H1 (cell line): ENCODE measurements around the gene PDXP. TPM values are rescaled to one million over a fixed set of nuclear protein-coding genes. Genes with fewer than 3 reads are reported as not detected.
A peak's percentile ranks its signal among the peaks of the same experiment; 100 is the strongest.

Experiments used
- CTCF ChIA-PET: fragments of 300-600 bp; sonication (Branson Sonifier 250); formaldehyde crosslinking; loops from one replicate; lab custom pipeline; 2021; ENCODE audit not compliant: partially characterized antibody; lab: Charles Lee
- POLR2A ChIA-PET: fragments of 300-600 bp; sonication (Branson Sonifier 250); formaldehyde crosslinking; loops from one replicate; lab custom pipeline; 2021; ENCODE audit warnings: inconsistent platforms; ENCODE audit not compliant: partially characterized antibody; lab: Charles Lee
- DNase-seq, 2 experiments: peaks; one replicate each; pipeline versions ENCODE4 v3.0.0 to v3.0.0-alpha.2; 2010 to 2022; ENCODE audit warnings: low spot score in 2 of 2, low read depth in 1 of 2, mixed read lengths in 1 of 2
- FAIRE-seq: peaks from 2 replicates; lab custom pipeline; 2011; peaks lifted over from hg19 to GRCh38; lab: Jason Lieb, UNC
- H2AFZ ChIP-seq: 2 replicates; pipeline ENCODE4 v1.8.1; 2012; ENCODE audit warnings: low read length, inconsistent platforms
- H2AK5ac ChIP-seq: 2 replicates; pipeline ENCODE4 v1.6.1; 2013; ENCODE audit warnings: low read depth, low read length
- H2BK120ac ChIP-seq: replicated peaks from 2 replicates; pipeline ENCODE3; 2013; ENCODE audit warnings: low read depth, low read length, inconsistent platforms
- H2BK12ac ChIP-seq: 2 replicates; pipeline ENCODE4 v1.6.1; 2013; ENCODE audit warnings: low read depth, low read length
- H2BK15ac ChIP-seq: 2 replicates; pipeline ENCODE4 v1.6.1; 2013; ENCODE audit warnings: low read length
- H2BK20ac ChIP-seq: 2 replicates; pipeline ENCODE4 v1.6.1; 2013; ENCODE audit warnings: low read length
- H2BK5ac ChIP-seq: 2 replicates; pipeline ENCODE4 v1.6.1; 2013; ENCODE audit warnings: low read depth, low read length
- H3K14ac ChIP-seq: 2 replicates; pipeline ENCODE4 v1.6.1; 2013; ENCODE audit warnings: inconsistent platforms; ENCODE audit not compliant: insufficient read length
- H3K18ac ChIP-seq: 2 replicates; pipeline ENCODE4 v1.6.1; 2013; ENCODE audit warnings: low read length; ENCODE audit errors: extremely low read depth
- H3K23ac ChIP-seq: 2 replicates; pipeline ENCODE4 v1.6.1; 2013; ENCODE audit warnings: inconsistent platforms; ENCODE audit not compliant: insufficient read length
- H3K23me2 ChIP-seq: 2 replicates; pipeline ENCODE4 v1.6.1; 2013; ENCODE audit warnings: low read depth, low read length
- H3K27ac ChIP-seq: 2 replicates; pipeline ENCODE4 v1.6.1; 2011; ENCODE audit warnings: low read depth, low read length, inconsistent platforms
- H3K27me3 ChIP-seq, 4 experiments: replicated peaks in 1 of 4; 1 replicate in 1 of 4; 2 replicates in 3 of 4; pipeline versions ENCODE4 v1.6.1 to v1.8.1; 2011 to 2013; ENCODE audit warnings: low read length in 3 of 4, mild to moderate bottlenecking in 3 of 4, inconsistent platforms in 2 of 4, mixed read lengths in 2 of 4, moderate library complexity in 1 of 4; ENCODE audit not compliant: control insufficient read depth in 3 of 4, insufficient read depth in 3 of 4; ENCODE audit errors: extremely low read depth in 1 of 4
- H3K36me3 ChIP-seq, 4 experiments: 2 replicates each; pipeline versions ENCODE4 v1.6.1 to v1.8.1; 2011 to 2013; ENCODE audit warnings: mild to moderate bottlenecking in 4 of 4, low read length in 3 of 4, moderate library complexity in 2 of 4, control low read depth in 1 of 4, inconsistent platforms in 1 of 4; ENCODE audit not compliant: insufficient read depth in 4 of 4, control insufficient read depth in 2 of 4
- H3K4ac ChIP-seq: replicated peaks from 2 replicates; pipeline ENCODE3; 2013; ENCODE audit warnings: low read length, low read depth, mixed read lengths, inconsistent platforms; ENCODE audit not compliant: insufficient read length
- H3K4me1 ChIP-seq, 4 experiments: replicated peaks in 1 of 4; 1 replicate in 1 of 4; 2 replicates in 3 of 4; pipeline versions ENCODE4 v1.6.1 to v1.8.1; 2011 to 2013; ENCODE audit warnings: low read length in 3 of 4, inconsistent platforms in 2 of 4, mixed read lengths in 1 of 4; ENCODE audit not compliant: insufficient read depth in 4 of 4, control insufficient read depth in 3 of 4
- H3K4me2 ChIP-seq, 2 experiments: 2 replicates each; pipeline versions ENCODE4 v1.6.1 to v1.8.1; 2011 to 2013; ENCODE audit warnings: low read depth in 2 of 2, low read length in 2 of 2, control low read depth in 1 of 2, inconsistent platforms in 1 of 2, mild to moderate bottlenecking in 1 of 2; ENCODE audit not compliant: insufficient read depth in 1 of 2
- H3K4me3 ChIP-seq, 4 experiments: fragments of 200-600, 300-600 bp in 1 of 4; sonication (generic), shearing (Covaris generic), sonication (Bioruptor Twin) in 1 of 4; 2 replicates each; pipeline versions ENCODE4 v1.5.1 to v1.8.1; 2011 to 2016; ENCODE audit warnings: low read length in 4 of 4, low read depth in 3 of 4, control low read depth in 2 of 4, inconsistent platforms in 2 of 4, mild to moderate bottlenecking in 2 of 4, mixed read lengths in 1 of 4, moderate library complexity in 1 of 4; ENCODE audit not compliant: insufficient read depth in 2 of 4; ENCODE audit errors: extremely low read depth in 1 of 4
- H3K56ac ChIP-seq: replicated peaks from 2 replicates; pipeline ENCODE3; 2013; ENCODE audit warnings: low read depth, mild to moderate bottlenecking, mixed read lengths, low read length, inconsistent platforms; ENCODE audit not compliant: insufficient read length
- H3K79me1 ChIP-seq: 2 replicates; pipeline ENCODE4 v1.6.1; 2013; ENCODE audit warnings: low read depth, low read length, control low read depth
- H3K79me2 ChIP-seq, 2 experiments: 2 replicates each; pipeline versions ENCODE4 v1.6.1 to v1.8.1; 2012 to 2013; ENCODE audit warnings: low read length in 2 of 2, mild to moderate bottlenecking in 2 of 2, inconsistent platforms in 1 of 2; ENCODE audit not compliant: insufficient read depth in 2 of 2, control insufficient read depth in 1 of 2
- H3K9ac ChIP-seq, 4 experiments: replicated peaks in 1 of 4; 1 replicate in 1 of 4; 2 replicates in 3 of 4; pipeline versions ENCODE4 v1.6.1 to v1.8.1; 2011 to 2013; ENCODE audit warnings: low read depth in 3 of 4, low read length in 3 of 4, control low read depth in 2 of 4, mild to moderate bottlenecking in 2 of 4, moderate library complexity in 2 of 4, inconsistent platforms in 1 of 4; ENCODE audit errors: extremely low read depth in 1 of 4
- H3K9me3 ChIP-seq, 2 experiments: 2 replicates each; pipeline versions ENCODE4 v1.6.1 to v1.8.1; 2012 to 2013; ENCODE audit warnings: mild to moderate bottlenecking in 2 of 2, moderate library complexity in 2 of 2, control low read depth in 1 of 2, inconsistent platforms in 1 of 2, low read depth in 1 of 2, low read length in 1 of 2, mixed read lengths in 1 of 2; ENCODE audit not compliant: insufficient read depth in 2 of 2
- H4K20me1 ChIP-seq, 2 experiments: replicated peaks in 1 of 2; 2 replicates each; pipeline versions ENCODE3 to v1.8.1; 2011 to 2013; ENCODE audit warnings: inconsistent platforms in 2 of 2, low read length in 2 of 2, mild to moderate bottlenecking in 1 of 2; ENCODE audit not compliant: insufficient read depth in 2 of 2, control insufficient read depth in 1 of 2
- H4K5ac ChIP-seq: 2 replicates; pipeline ENCODE4 v1.6.1; 2013; ENCODE audit warnings: low read length, low read depth, mixed read lengths, inconsistent platforms; ENCODE audit not compliant: insufficient read length
- H4K8ac ChIP-seq: 2 replicates; pipeline ENCODE4 v1.8.0; 2013; ENCODE audit warnings: mild to moderate bottlenecking, moderate library complexity, low read length, inconsistent platforms; ENCODE audit not compliant: insufficient read depth; ENCODE audit errors: extremely low read depth
- H4K91ac ChIP-seq: replicated peaks from 2 replicates; pipeline ENCODE3; 2013; ENCODE audit warnings: low read length, mixed read lengths, inconsistent platforms; ENCODE audit not compliant: insufficient read length
- CREB1 ChIP-seq: IDR thresholded peaks from 2 replicates; pipeline ENCODE4 v1.6.1; 2012; ENCODE audit warnings: inconsistent platforms
- TBP ChIP-seq: IDR thresholded peaks from 2 replicates; pipeline ENCODE4 v1.6.1; 2011; ENCODE audit warnings: low read depth, low read length, improper control_type of control experiment
- YY1 ChIP-seq: IDR thresholded peaks from 2 replicates; pipeline ENCODE4 v1.6.1; 2011; ENCODE audit warnings: low read depth, mild to moderate bottlenecking, low read length
- ZNF274 ChIP-seq: IDR thresholded peaks from 2 replicates; pipeline ENCODE4 v1.7.0; 2012; ENCODE audit warnings: low read length, borderline replicate concordance; ENCODE audit errors: extremely low read depth
- WGBS, 2 experiments: shearing (Covaris generic) in 1 of 2; methylation state at CpG; one replicate each; pipeline versions ENCODE4 v1.1.6 to v1.1.7; 2013 to 2015; ENCODE audit warnings: low lambda C conversion rate in 2 of 2, mixed read lengths in 2 of 2, inconsistent platforms in 1 of 2, low coverage in 1 of 2, missing lambda C conversion rate in 1 of 2; ENCODE audit not compliant: insufficient replicate concordance in 2 of 2, insufficient coverage in 1 of 2, insufficient read length in 1 of 2; ENCODE audit errors: extremely low coverage in 1 of 2, missing lambda C conversion rate in 1 of 2; 5-methylcytosine and 5-hydroxymethylcytosine counted together
- polyA plus RNA-seq, 7 experiments: library from polyadenylated mRNA; depleted of rRNA in 3 of 7; stranded (reverse) in 5 of 7; unstranded in 2 of 7; fragments of >200 nt in 5 of 7; fragments of 200-250 nt in 2 of 7; gene quantifications; 1 replicate in 5 of 7; 2 replicates in 1 of 7; 4 replicates in 1 of 7; pipeline versions ENCODE4 v1.2.1 to v1.2.3, GENCODE V29; 2011 to 2013; ENCODE audit warnings: missing spikeins in 2 of 7, mixed read lengths in 2 of 7
- total RNA-seq: library from RNA; stranded (reverse); fragmentation: NEBNext Ultra II Directional; extraction: Animal tissue kit (Norgen Biotek cat#: 25700); gene quantifications from 2 replicates; pipeline ENCODE4 v1.2.1, GENCODE V29; 2021
- TF ChIP-seq, protein P1 (sequence below), 3 experiments: IDR thresholded peaks; 1 replicate in 2 of 3; 2 replicates in 1 of 3; pipeline versions ENCODE4 v1.5.1 to v1.6.1; 2011; ENCODE audit warnings: low read length in 3 of 3, mild to moderate bottlenecking in 3 of 3, inconsistent platforms in 2 of 3, low read depth in 1 of 3, moderate library complexity in 1 of 3; ENCODE audit not compliant: insufficient read depth in 1 of 3; ENCODE audit errors: control extremely low read depth in 1 of 3

The PDXP gene
- total and polyA plus RNA-seq, 2 of the 8 experiments (the other 6 are each of a cell fraction or from before 2014, with no cell fraction given): 36.6 to 67.7 TPM

DNA sequence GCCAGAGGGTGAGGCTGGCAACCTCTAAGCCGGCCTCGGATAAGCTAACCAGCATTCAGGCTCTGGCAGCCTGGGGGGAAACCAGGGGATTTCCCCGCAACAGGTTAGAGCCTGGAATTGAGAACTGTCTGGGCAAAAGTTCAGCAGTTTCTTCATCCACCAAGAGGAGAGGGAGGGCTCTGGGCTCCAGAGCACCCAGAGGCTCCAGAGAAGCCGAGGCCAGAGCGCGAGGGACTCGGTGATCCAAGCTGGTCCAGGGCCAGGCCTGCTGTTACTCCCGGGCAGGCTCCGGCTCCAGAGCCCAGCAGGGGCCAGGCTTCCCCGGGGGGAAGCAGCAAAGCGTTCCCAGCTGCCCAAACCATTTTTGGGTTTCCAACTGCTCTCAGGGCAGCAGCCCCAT is 32.4 kb upstream of the PDXP start:
- Histone ChIP-seq H3K23ac (no peak overlapping the region), H2BK5ac (no peak overlapping the region), H3K9ac (no peak overlapping the region), H3K18ac (no peak overlapping the region), H2BK120ac (no peak overlapping the region), H4K91ac (no peak overlapping the region), H3K4me2 (no peak overlapping the region), H3K14ac (no peak overlapping the region), H3K4ac (no peak overlapping the region), H2BK12ac (no peak overlapping the region), H3K23me2 (no peaks in the 10 kb centered on the region), H3K36me3 (peaks cover 2 to 8% (median 2%) of the 10 kb centered on the region in 4 experiments; a peak in 4 of 8 replicates), H4K20me1 (peaks cover 0 to 2% of the 10 kb centered on the region in 2 experiments), H3K27me3 (no peaks in the 10 kb centered on the region), H3K79me1 (0 out of 2 replicates have a peak, but pooled peaks cover 2% of the 10 kb centered on the region), H2AFZ (no peak overlapping the region), H2BK20ac (no peak overlapping the region), H3K4me1 (peaks cover 0 to 3% (median 0%) of the 10 kb centered on the region in 4 experiments; a peak in 3 of 7 replicates), H4K5ac (no peak overlapping the region), H3K79me2 (no peaks in the 10 kb centered on the region), H2BK15ac (no peak overlapping the region), H3K56ac (no peak overlapping the region), H4K8ac (peak overlapping the region; percentile 14; the same call in 1 of the 2 replicates), H3K9me3 (no peaks in the 10 kb centered on the region), H2AK5ac (no peak overlapping the region), H3K27ac (no peak overlapping the region), H3K4me3 (no peak overlapping the region)
- CTCF ChIA-PET: interaction anchor here (2.0 to 11.1 kb wide), 6 partner anchors 8 to 32 kb away, joined by 8 to 140 read pairs (median 11); partner anchors contain the start of genes PDXP and SH3BP1
- TF ChIP-seq, protein P1, sequence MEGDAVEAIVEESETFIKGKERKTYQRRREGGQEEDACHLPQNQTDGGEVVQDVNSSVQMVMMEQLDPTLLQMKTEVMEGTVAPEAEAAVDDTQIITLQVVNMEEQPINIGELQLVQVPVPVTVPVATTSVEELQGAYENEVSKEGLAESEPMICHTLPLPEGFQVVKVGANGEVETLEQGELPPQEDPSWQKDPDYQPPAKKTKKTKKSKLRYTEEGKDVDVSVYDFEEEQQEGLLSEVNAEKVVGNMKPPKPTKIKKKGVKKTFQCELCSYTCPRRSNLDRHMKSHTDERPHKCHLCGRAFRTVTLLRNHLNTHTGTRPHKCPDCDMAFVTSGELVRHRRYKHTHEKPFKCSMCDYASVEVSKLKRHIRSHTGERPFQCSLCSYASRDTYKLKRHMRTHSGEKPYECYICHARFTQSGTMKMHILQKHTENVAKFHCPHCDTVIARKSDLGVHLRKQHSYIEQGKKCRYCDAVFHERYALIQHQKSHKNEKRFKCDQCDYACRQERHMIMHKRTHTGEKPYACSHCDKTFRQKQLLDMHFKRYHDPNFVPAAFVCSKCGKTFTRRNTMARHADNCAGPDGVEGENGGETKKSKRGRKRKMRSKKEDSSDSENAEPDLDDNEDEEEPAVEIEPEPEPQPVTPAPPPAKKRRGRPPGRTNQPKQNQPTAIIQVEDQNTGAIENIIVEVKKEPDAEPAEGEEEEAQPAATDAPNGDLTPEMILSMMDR (IDR thresholded peaks at IDR 0.05; ENCODE audit: control extremely low read depth in 1 of 3, insufficient read depth in 1 of 3, low read depth in 1 of 3, low read length in 3 of 3): no peak
- TF ChIP-seq ZNF274: no peak
- no peak for TF ChIP-seq YY1
- TF ChIP-seq TBP: no peak
- TF ChIP-seq CREB1: no peak
- WGBS, 2 experiments: 93% methylated on average over 11 of the region's 11 CpGs; no CpG with 5 or more reads in 1 of the 2 experiments
- POLR2A ChIA-PET: interaction anchor here (1.1 to 7.6 kb wide), 9 partner anchors 8 to 123 kb away, joined by 3 to 63 read pairs (median 5); partner anchors contain the start of gene GGA1
- DNase-seq: no peak
- no peak for FAIRE-seq
